Testis (tissue), 2 donors: ENCODE data around the gene ART5.

Source experiments
- CTCF ChIP-seq, 3 experiments: fragments of 450-650 bp in 2 of 3; fragments of 200-600 bp in 1 of 3; sonication (generic) in 1 of 3; IDR thresholded peaks; one replicate each; pipeline ENCODE4 v1.5.1; 2016 to 2019; ENCODE audit warnings: antibody characterized with exemption in 3 of 3, mild to moderate bottlenecking in 2 of 3, moderate library complexity in 1 of 3
- POLR2A ChIP-seq: fragments of 450-650 bp; IDR thresholded peaks from one replicate; pipeline ENCODE4 v1.6.1; 2017; ENCODE audit warnings: antibody characterized with exemption, mild to moderate bottlenecking, moderate library complexity

DNA sequence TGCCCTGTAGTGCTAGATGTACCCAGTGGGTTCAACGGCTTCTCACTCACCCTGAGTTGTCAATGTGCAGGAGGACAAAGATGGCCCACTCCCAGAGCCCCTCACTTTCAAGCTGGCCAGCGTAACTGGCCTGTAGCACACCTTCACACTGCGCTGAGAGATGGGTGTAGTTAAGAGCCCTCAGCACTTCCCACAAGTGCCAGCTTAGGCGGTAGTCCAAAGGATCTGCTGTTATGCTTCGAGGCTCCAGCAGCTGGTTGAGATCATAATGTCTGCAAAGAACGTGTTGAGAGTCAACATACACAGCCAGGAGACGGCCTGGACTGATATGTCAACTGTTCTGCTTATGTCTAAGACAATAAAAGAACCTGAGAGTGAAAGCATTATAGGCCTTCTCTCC lies 44.1 kb upstream of the ART5 start:
- no peak for TF ChIP-seq POLR2A
- no peak for TF ChIP-seq CTCF (IDR thresholded peaks at IDR 0.05)
